ENCODE data around the gene CPEB3.
"Not testable (repeated sequence)": the region's sequence is repeated elsewhere in the genome, so short reads cannot be mapped to it uniquely, and the experiment has no call there.

Gene CPEB3

DNA sequence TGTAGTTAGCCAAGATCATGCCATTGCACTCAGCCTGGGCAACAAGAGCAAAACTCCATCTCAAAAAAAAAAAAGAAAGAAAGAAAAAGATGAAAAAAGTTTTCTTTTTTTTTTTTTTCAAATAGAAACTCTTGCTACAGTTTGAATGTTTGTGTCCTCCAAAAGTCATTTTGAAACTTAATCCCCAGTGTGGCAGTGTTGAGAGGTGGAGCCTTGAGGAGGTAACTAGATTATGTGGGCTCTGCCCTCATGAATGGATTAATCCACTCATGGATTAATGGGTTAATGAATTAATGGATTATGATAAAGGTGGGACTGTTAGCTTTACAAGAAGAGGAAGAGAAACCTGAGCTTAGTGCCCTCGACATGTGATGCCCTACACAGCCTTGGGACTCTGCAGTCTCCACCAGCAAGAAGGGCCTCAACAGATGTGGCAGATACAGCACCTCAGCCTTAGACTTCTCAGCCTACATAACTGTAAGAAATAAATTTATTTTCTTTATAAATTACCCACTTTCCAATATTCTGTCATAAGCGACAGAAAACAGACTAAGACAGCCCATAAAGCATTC, 25.1 kb downstream of the CPEB3 start:
- no peak for DNase-seq

DNA sequence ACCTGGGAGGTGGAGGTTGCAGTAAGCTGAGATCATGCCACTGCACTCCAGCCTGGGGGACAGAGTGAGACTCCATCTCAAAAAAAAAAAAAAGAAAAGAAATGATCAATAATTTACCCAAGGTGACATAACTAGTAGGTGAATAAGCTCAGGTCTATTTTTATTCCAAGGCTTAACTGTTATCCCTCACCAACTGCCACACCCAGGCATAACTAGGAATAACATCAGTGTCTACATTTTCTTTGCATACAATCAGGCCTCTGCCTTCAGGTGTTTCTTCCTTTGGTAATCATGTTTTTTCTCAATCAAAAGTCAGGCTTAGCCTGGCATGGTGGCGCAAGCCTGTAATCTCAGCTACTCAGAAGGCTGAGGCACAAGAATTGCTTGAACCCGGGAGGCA, 26.6 kb downstream of the CPEB3 start:
- DNase-seq, result no peak

GRCh38 chr10:92263396-92263795, 27.5 kb downstream of the CPEB3 start:
- DNase-seq, result no peak

DNA sequence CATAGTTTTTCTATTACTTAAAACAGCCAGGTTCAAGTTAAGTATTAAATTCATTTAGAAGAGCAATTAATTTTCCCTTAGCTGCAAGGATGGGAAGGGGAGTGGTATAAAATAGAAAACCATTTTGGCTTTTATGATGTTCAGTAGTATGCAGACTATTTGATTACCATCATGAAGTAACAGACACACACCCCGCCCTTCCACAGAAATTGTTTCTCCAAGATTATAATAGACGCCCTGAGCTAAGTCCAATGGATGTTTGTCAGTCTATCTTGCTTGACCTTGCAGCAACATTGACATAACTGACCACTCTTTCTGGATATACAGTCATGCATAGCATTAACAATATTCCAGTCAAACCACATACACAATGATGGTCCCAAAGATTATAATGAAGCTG, 42.3 kb downstream of the CPEB3 start:
- DNase-seq, result no peak

GRCh38 chr10:92244796-92245195, 46.1 kb downstream of the CPEB3 start:
- DNase-seq, result no peak

DNA sequence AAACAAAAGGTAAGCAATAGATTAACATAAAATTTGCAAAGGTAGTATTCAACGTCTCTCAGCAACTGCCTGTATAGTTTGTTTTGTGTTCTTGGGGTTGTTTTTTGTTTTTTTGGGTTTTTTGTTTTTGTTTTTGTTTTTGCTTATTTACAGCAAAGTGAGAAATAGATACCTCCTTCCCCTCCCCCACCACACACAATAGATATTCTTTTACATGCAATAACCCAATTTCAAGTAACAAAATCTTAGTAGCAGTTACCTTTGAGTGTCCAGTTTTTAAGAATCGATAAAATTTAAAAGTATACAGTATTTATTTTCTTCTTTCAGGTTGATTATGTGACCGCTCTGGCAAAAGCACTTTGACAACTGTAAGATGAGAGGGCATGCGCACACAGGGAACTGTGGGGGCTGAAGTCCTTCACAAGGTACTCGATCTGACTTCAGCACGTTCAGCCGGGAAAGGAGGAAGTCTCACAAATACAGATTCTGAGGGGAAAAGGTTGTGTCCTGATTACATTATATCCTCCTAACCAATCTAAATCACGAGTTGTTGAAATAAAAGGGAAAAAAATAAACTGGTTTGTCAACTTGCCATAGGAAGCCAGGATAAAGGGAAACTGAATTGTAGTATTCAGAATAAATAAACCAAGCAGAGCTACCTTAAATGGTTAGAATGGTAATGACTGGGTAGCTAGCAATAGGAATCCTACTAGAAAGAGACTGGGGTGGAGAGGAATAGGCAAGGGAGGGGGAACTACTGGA, 47.8 kb downstream of the CPEB3 start:
- DNase-seq, result peak; percentile 85

GRCh38 chr10:92242380-92242779, 48.5 kb downstream of the CPEB3 start:
- DNase-seq, result no peak

GRCh38 chr10:92241501-92241900, 49.4 kb downstream of the CPEB3 start:
- DNase-seq, result peak; percentile 52

DNA sequence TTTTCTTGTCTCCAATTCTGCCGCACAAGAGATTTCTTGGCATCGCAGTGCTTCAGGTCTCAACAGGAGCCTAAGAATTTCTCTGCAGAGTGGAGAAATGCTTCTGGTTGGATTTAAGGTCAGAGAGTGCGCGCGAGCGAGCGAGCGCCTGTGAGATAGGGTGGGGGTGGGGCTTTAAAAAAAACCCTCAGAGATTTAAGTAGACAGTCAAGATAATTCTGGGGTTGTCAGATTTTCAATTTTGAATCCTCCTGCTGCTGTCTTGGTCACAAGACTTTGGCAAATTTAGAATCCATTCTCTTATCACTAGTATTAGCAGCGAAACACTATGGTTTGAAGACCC, 49.7 kb downstream of the CPEB3 start:
- peak; percentile 64 for DNase-seq

GRCh38 chr10:92240289-92241157, 50.4 kb downstream of the CPEB3 start:
- DNase-seq, result peak; percentile 87

GRCh38 chr10:92239600-92240288, 51.1 kb downstream of the CPEB3 start:
- DNase-seq, result peak; percentile 50

DNA sequence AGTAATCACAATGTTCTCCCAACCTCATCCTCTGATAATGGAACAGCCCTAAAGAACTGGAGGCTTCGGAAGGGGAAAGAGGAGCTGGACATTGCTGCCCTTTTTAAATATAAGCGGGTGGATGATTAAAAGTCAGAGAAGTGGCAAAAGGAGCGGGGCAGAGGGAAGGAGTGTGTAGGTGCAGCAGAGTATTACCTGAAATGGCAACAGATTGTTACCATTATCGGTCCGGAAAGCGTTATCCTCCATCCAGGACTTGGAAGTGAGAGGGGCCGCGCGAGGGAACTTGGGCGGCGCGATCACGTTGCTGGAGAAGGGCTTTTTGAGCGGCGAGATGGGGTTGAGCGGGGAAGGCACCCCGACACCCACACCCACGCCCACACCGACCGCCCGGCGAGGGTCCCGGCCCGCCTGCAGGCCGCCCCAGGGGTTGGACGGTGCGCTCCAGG, 51.7 kb downstream of the CPEB3 start:
- no peak for DNase-seq

GRCh38 chr10:92238586-92239098, 52.2 kb downstream of the CPEB3 start:
- peak; percentile 20 for DNase-seq

GRCh38 chr10:92238054-92238585, 52.8 kb downstream of the CPEB3 start:
- peak; percentile 31 for DNase-seq

- DNase-seq, result no peak
Observed at GRCh38 chr10:92231196-92231595, 59.7 kb downstream of the CPEB3 start.

- no peak for DNase-seq
Observed at GRCh38 chr10:92222603-92223262, 68.1 kb downstream of the CPEB3 start.

DNA sequence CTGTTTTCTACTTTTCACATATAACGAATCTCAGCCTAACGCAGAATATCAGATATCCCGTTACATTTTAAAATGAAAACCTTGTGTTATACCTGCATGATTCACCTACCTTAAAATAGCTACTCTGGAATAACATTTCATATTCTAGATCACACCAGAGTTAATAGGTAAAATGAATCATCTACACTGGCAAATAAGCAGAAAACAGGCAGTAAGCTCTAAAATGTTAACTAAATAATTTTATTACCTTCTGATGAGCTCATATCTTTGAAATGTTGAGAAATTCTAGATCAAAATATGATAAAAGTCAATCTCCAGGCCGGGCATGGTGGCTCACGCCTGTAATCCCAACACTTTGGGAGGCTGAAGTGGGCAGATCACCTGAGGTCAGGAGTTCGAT, 71.3 kb downstream of the CPEB3 start:
- DNase-seq, result no peak

DNA sequence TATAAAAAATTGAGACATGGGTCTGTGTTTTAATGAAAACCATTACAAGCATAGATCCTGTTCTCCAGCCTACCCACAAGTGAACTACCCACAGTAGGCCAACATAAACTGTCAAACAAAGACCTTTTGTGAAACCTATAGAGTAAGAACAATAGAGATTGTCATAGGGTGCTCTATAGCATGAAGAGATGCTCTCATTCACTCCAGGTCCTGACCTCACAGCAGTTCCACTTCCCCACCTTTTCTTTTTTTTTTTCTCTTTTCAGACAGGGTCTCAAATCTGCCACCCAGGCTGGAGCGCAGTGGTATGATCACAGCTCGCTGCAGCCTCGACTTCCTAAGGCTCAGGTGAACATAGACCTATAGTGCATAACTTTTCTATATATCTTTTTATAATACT, 72.3 kb downstream of the CPEB3 start:
- DNase-seq, result no peak

DNA sequence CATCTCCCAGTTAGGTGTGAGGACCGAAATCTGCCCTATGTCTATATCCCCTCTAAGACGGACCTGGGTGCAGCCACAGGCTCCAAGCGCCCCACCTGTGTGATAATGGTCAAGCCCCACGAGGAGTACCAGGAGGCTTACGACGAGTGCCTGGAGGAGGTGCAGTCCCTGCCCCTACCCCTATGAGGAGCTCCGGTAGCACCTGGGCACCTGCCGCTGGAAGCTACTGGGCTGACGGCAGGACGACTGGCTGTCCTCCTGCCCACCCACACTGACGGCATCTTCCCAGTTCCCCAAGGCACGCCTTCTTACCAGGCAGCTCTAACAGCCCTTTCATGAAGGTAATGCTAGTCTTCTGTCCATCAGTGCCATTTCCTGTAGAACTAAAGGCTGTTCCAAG, 74.3 kb downstream of the CPEB3 start:
- DNase-seq, result not testable (repeated sequence)

DNA sequence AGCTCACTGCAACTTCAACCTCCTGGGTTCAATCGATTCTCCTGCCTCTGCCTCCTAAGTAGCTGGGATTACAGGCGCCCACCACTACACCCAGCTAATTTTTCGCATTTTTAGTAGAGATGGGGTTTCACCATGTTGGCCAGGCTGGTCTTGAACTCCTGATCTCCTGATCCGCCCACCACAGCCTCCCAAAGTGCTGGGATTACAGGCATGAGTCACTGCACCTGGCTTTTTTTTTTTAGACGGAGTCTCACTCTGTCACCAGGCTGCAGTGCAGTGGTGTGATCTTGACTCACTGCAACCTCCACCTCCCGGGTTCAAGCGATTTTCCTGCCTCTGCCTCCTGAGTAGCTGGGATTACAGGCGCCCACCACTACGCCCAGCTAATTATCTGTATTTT, 75.7 kb downstream of the CPEB3 start:
- not testable (repeated sequence) for DNase-seq

- no peak for DNase-seq
Observed at GRCh38 chr10:92213049-92213448, 77.8 kb downstream of the CPEB3 start.

DNA sequence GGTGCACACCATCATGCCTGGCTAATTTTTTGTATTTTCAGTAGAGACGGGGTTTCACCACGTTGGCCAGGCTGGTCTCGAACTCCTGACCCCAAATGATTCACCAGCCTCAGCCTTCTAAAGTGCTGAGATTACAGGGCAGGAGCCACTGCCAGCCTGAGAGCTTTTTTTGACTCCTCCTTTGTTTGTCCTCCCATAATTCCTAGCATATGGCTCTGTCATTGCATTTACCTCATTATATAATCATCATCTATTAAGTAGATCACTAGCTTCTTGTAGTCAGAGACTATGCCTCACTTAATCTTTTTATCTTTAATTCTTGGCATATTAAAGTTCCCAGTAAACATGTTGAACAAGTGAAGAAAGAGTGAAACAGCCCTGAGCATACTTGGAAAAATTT, 82.1 kb downstream of the CPEB3 start:
- no peak for DNase-seq
